Measurements from ENCODE around the gene IMPDH1.

The IMPDH1 gene

GRCh38 chr7:128385988-128386925 lies 23.5 kb downstream of the IMPDH1 start:
- no peak for DNase-seq

DNA sequence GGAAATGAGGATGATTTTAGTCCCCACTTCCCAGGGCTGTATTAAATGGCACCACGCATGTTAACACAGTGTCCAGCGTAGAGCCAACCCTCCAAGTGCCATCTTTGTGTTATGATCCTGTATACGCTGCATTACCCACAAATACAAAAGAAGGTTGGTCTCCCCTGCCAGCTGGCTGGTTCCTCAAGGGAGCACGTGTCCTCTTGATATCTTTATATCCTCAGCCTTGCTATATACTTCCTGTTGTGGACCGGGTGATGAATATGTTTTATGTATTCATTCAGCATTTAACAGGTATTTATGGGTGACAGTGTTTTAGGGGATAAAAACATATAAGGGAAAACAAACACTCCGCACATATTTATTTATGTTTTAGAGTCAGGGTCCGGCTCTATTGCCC lies 25.1 kb downstream of the IMPDH1 start:
- DNase-seq = no peak

DNA sequence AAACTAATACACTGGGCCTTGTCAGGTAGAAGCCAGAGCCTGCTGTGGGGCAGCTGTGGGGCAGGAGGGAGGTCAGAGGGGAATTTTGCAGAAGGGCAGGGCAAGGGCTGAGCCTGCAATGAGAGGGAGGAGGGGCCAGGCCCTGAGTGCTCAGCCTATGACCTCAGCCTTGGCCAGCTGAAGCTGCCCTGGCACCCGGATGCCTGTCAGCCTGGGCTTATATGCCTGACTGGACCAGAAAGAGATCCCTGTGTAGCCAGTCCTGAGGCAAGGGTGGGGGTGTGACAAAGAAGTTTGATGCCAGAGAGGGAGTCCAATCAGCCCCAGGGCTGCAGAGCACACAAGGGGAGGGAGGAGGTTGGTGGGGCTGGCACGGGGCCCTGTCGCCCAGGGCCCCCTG lies 26.0 kb downstream of the IMPDH1 start:
- DNase-seq = no peak

DNA sequence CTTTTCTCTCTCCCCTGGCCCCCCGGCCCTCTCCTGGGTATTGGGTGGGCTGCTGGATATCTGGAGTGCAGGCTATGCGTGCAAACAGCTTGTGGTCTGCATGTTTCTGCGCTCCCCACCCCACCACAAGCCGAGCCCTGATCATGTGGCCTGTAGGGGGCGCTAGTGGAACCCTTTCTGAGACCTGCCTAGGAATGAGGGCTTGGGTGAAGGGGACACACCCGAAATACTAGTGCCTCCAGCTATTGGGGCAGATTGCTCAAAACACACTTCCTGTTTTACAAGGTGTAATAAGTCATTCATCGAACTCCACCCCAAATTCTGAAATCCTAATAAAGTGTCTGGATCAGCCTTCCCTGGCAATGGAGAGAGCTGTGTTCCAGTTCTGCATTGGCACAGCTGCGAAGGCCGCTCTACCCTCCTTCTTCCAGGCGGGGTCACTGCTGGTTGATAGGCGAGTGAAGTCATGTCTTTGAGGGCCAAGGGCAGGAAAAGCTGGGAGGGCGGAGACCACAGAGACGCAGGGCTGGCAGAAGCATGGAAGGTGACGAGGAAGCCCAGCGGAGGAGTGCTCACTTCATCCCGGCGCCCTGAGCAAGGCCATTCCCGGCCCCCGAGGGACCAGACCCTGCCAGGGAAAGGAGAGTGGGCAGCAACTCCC lies 28.5 kb downstream of the IMPDH1 start:
- no peak for DNase-seq

DNA sequence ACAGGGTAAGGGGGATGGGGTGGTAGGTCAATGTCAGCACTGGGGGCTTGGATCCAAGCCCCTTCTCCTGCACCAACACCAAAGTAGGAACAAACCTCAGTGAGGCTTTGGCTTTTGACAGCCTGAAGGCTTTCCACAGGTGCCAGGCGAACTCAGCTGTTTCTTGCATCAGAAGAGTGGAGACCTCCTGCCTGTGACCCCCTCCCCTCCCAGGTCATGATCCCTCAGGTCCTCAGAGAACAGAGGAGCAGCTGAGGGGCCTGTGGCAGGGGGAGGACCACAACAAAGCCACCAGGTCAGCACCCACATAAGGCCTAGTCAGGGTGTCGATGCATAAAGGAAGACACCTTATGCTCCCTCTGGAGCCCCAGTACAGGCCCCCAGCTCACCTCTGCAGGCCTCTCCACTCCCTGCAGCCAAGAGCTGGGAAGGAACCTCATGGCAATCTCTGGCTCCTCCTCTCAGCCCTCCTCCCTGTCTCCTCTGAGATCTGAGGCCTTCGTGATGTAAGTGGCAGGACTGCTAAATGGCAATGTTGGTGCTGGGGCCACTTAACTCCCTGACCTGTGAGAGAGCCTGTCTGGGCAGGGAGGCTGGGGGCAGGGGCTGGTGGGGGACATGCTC lies 29.2 kb downstream of the IMPDH1 start:
- no peak for DNase-seq

DNA sequence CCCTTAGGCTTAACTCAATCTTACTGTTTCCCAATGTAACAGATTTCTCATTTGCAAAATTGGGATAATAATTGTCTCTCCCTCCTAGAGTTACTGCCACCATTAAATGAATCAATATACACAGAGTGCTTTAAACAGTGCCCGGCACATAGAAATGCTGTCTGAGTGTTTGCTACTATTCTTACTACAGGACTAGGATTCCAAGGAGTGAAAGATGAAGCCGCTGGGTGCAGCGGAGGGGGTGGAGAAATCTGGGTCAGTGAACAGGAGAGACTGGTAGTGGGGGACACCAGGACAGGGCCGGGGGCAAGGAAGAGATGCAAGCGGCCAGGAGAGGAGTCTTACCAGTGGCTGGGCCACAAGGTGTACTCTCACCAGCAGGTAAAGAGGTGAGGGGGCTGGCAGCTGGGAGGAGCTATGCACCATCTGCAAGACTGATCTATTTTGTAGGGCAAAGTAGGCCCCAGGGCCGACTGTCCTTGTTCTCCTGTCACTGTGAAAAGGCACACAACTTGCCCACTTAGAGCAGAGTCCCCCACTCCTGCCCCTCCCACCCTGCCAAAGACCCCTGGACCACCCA lies 29.8 kb downstream of the IMPDH1 start:
- DNase-seq = no peak

GRCh38 chr7:128378637-128379036 lies 31.1 kb downstream of the IMPDH1 start:
- no peak for DNase-seq

DNA sequence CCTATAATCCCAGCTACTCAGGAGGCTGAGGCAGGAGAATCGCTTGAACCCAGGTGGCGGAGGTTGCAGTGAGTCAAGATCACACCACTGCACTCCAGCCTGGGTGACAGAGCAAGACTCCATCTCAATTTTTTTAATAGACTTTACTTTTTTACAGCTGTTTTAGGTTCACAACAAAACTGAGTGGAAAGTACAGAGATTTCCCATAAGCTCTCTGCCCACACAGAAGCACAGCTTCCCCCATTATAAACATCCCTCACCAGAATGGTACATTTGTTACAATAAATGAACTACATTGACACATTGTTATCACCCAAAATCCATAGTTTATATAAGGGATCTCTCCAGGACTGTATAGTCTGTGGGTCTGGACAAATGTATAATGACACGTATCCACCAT lies 33.7 kb downstream of the IMPDH1 start:
- DNase-seq = no peak

- no peak for DNase-seq
These were observed 35.7 kb downstream of the IMPDH1 start for GRCh38 chr7:128374041-128374440.

- DNase-seq = no peak
These were observed 36.2 kb downstream of the IMPDH1 start for GRCh38 chr7:128373606-128374005.

GRCh38 chr7:128370491-128370890 lies 39.3 kb downstream of the IMPDH1 start:
- no peak for DNase-seq

- DNase-seq = no peak
These were observed 42.8 kb downstream of the IMPDH1 start for GRCh38 chr7:128366986-128367385.

DNA sequence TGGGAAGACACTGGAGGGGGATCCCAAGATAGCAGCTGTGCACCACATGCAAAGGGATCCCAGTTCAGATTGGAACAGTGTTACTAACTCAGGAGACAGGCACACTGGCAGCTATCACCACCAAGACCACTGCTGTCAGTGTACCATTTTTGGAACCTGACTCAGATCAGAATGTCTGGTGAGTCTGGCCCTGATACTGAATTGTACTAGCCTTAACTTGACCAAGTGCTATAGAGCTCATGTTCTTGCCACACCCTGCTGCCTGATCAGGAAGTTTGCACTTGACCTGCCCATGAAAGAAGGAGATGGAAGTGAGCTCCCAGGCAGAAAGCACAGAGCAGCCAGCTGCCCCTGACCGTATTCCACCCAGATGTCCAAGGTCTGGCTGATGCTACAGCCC lies 43.5 kb downstream of the IMPDH1 start:
- no peak for DNase-seq

GRCh38 chr7:128365432-128365831 lies 44.4 kb downstream of the IMPDH1 start:
- DNase-seq = no peak

- DNase-seq = no peak
These were observed 45.5 kb downstream of the IMPDH1 start for GRCh38 chr7:128364166-128364870.

GRCh38 chr7:128363261-128363721 lies 46.5 kb downstream of the IMPDH1 start:
- DNase-seq = no peak

DNA sequence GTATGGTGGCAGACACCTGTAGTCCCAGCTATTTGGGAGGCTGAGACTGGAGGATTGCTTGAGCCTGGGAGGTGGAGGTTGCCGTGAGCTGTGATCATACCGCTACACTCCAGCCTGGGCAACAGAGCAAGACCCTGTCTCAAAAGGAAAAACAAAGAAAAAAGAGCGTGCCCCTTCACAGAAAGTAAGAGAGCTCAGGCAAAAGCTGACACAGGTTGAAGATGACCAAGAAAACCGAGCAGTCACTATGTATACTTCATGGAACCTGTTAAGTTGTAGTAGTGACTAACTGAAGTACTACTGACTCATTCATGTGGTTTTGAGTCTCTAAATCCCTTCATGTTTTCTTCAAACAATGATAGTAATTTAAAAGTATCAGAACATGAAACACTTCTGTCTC lies 47.1 kb downstream of the IMPDH1 start:
- no peak for DNase-seq

DNA sequence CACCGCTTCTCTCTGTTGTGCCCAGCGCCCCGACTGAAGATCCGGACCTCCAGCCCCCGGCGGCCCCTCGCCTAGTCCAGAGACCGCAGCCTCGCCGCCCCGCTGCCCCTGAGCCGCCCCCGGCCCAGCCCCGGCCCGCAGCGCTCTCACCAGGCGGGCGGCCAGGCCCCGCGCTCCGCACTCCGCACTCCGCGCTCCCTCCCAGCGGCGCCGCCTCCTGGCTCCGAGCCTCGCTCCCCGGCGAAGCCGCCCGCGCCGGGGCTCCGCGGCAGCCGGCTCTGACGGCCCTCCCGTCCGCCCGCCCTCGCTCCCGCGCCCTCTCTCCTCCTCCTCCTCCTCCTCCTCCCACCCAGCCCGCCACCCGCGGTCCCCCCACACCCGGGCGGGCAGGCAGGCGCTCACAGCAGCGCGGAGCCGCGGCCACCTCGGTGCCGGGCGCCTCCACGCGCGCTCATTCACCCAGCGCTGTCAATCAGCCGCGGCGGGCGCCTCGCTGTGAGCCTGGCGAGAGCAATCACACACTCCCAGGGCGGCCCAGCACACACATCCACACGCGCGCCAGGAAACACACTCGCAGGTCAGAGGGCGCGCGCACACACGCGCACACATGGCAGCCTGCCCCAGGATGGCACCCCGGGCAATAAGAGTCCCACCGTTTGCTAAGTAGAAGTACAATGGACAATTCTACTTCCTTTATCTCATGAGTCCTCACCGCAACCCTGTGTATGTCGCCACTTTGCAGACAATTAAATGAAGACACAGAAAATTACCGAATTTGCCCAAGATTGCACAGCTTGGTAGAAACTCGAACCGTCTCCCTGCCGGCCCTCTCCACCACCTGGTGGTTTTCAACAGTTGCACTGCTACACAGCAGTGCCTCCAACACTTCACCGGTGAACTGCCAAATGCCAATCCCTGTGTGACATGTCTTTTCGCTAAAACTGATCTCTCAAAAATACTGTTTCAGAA lies 48.1 kb downstream of the IMPDH1 start, which contains the start of gene PRRT4:
Gene PRRT4, minus strand, starts transcription at position 280 of the 969 bp plus-strand sequence.
- DNase-seq = no peak

GRCh38 chr7:128360359-128360678 lies 49.5 kb downstream of the IMPDH1 start:
- no peak for DNase-seq

GRCh38 chr7:128359939-128360338 lies 49.8 kb downstream of the IMPDH1 start:
- no peak for DNase-seq

- DNase-seq = no peak
These were observed 50.4 kb downstream of the IMPDH1 start for GRCh38 chr7:128359336-128359735.

DNA sequence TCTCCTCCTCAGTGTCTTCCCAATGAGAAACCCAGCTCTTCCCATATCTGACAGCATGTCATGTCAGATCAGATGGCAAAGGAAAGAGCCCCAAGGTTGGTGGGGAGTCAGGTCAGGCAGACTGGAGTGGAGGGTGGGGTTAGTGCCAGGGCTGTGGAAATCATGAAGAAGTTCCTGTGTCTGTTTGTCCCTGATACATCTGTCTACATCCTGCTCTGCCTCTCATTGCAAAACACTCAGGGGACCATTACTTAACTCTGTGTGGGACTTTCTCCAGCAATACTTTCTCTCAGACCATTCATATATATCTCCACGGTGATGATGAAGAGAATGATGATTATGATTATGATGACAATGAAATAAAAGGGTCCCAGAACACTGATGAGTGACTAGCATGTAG lies 51.5 kb downstream of the IMPDH1 start:
- no peak for DNase-seq
